H1 (cell line): ENCODE results near the gene RNF168. TPM values are rescaled to one million over a fixed set of nuclear protein-coding genes. Genes with fewer than 3 reads are reported as not detected.

Source experiments
- POLR2A ChIP-seq, 2 experiments: IDR thresholded peaks; 1 replicate in 1 of 2; 2 replicates in 1 of 2; pipeline ENCODE4 v1.6.1; 2011; ENCODE audit warnings: low read depth in 2 of 2, low read length in 2 of 2, mild to moderate bottlenecking in 2 of 2; ENCODE audit errors: control extremely low read depth in 1 of 2
- polyA plus RNA-seq, 7 experiments: library from polyadenylated mRNA; depleted of rRNA in 3 of 7; stranded (reverse) in 5 of 7; unstranded in 2 of 7; fragments of >200 nt in 5 of 7; fragments of 200-250 nt in 2 of 7; gene quantifications; 1 replicate in 5 of 7; 2 replicates in 1 of 7; 4 replicates in 1 of 7; pipeline versions ENCODE4 v1.2.1 to v1.2.3, GENCODE V29; 2011 to 2013; ENCODE audit warnings: missing spikeins in 2 of 7, mixed read lengths in 2 of 7
- total RNA-seq: library from RNA; stranded (reverse); fragmentation: NEBNext Ultra II Directional; extraction: Animal tissue kit (Norgen Biotek cat#: 25700); gene quantifications from 2 replicates; pipeline ENCODE4 v1.2.1, GENCODE V29; 2021
- TF ChIP-seq, protein P1 (sequence below): fragments of 300-600 bp; sonication (generic); IDR thresholded peaks from 2 replicates; pipeline ENCODE4 v1.7.1; 2012; ENCODE audit warnings: low read length, moderate library complexity, mild to moderate bottlenecking, inconsistent platforms; ENCODE audit not compliant: insufficient replicate concordance
- TF ChIP-seq, protein P2 (sequence below): IDR thresholded peaks from 2 replicates; pipeline ENCODE4 v1.6.1; 2012; ENCODE audit warnings: inconsistent platforms

Gene RNF168
- total and polyA plus RNA-seq, 2 of the 8 experiments (the other 6 are each of a cell fraction or from before 2014, with no cell fraction given), result 6.3 to 63.5 TPM

DNA sequence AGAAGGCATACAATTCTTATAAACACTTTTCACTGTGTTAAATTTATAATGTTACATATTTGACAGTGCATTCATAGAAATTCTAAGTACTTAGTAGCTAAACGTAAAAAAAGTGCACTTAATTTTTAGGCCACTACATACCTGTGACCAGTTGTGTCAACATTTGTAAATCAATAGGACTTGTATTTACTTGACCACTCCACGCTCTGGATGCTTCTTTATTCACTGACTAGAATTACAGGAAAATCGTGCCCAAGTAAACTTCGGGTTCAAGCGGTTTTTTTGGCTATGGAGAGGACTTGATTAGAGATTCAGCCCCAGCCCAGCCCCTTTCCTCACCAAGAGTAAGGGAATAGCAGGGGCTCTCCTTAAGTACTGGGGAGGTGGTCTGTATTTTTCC is 43.0 kb upstream of the RNF168 start (continued):
- TF ChIP-seq, protein P1, sequence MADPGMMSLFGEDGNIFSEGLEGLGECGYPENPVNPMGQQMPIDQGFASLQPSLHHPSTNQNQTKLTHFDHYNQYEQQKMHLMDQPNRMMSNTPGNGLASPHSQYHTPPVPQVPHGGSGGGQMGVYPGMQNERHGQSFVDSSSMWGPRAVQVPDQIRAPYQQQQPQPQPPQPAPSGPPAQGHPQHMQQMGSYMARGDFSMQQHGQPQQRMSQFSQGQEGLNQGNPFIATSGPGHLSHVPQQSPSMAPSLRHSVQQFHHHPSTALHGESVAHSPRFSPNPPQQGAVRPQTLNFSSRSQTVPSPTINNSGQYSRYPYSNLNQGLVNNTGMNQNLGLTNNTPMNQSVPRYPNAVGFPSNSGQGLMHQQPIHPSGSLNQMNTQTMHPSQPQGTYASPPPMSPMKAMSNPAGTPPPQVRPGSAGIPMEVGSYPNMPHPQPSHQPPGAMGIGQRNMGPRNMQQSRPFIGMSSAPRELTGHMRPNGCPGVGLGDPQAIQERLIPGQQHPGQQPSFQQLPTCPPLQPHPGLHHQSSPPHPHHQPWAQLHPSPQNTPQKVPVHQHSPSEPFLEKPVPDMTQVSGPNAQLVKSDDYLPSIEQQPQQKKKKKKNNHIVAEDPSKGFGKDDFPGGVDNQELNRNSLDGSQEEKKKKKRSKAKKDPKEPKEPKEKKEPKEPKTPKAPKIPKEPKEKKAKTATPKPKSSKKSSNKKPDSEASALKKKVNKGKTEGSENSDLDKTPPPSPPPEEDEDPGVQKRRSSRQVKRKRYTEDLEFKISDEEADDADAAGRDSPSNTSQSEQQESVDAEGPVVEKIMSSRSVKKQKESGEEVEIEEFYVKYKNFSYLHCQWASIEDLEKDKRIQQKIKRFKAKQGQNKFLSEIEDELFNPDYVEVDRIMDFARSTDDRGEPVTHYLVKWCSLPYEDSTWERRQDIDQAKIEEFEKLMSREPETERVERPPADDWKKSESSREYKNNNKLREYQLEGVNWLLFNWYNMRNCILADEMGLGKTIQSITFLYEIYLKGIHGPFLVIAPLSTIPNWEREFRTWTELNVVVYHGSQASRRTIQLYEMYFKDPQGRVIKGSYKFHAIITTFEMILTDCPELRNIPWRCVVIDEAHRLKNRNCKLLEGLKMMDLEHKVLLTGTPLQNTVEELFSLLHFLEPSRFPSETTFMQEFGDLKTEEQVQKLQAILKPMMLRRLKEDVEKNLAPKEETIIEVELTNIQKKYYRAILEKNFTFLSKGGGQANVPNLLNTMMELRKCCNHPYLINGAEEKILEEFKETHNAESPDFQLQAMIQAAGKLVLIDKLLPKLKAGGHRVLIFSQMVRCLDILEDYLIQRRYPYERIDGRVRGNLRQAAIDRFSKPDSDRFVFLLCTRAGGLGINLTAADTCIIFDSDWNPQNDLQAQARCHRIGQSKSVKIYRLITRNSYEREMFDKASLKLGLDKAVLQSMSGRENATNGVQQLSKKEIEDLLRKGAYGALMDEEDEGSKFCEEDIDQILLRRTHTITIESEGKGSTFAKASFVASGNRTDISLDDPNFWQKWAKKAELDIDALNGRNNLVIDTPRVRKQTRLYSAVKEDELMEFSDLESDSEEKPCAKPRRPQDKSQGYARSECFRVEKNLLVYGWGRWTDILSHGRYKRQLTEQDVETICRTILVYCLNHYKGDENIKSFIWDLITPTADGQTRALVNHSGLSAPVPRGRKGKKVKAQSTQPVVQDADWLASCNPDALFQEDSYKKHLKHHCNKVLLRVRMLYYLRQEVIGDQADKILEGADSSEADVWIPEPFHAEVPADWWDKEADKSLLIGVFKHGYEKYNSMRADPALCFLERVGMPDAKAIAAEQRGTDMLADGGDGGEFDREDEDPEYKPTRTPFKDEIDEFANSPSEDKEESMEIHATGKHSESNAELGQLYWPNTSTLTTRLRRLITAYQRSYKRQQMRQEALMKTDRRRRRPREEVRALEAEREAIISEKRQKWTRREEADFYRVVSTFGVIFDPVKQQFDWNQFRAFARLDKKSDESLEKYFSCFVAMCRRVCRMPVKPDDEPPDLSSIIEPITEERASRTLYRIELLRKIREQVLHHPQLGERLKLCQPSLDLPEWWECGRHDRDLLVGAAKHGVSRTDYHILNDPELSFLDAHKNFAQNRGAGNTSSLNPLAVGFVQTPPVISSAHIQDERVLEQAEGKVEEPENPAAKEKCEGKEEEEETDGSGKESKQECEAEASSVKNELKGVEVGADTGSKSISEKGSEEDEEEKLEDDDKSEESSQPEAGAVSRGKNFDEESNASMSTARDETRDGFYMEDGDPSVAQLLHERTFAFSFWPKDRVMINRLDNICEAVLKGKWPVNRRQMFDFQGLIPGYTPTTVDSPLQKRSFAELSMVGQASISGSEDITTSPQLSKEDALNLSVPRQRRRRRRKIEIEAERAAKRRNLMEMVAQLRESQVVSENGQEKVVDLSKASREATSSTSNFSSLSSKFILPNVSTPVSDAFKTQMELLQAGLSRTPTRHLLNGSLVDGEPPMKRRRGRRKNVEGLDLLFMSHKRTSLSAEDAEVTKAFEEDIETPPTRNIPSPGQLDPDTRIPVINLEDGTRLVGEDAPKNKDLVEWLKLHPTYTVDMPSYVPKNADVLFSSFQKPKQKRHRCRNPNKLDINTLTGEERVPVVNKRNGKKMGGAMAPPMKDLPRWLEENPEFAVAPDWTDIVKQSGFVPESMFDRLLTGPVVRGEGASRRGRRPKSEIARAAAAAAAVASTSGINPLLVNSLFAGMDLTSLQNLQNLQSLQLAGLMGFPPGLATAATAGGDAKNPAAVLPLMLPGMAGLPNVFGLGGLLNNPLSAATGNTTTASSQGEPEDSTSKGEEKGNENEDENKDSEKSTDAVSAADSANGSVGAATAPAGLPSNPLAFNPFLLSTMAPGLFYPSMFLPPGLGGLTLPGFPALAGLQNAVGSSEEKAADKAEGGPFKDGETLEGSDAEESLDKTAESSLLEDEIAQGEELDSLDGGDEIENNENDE, result no peak
- no peak for TF ChIP-seq POLR2A (IDR thresholded peaks at IDR 0.05; ENCODE audit: control extremely low read depth in 1 of 2, low read depth in 2 of 2, low read length in 2 of 2)
- TF ChIP-seq, protein P2, sequence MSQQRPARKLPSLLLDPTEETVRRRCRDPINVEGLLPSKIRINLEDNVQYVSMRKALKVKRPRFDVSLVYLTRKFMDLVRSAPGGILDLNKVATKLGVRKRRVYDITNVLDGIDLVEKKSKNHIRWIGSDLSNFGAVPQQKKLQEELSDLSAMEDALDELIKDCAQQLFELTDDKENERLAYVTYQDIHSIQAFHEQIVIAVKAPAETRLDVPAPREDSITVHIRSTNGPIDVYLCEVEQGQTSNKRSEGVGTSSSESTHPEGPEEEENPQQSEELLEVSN, result no peak
